T-helper 22 cell (primary cell): Measurements from ENCODE around the gene IQGAP2.
"Not testable (repeated sequence)": the region's sequence is repeated elsewhere in the genome, so short reads cannot be mapped to it uniquely, and the experiment has no call there.

ENCODE experiments used
- DNase-seq: peaks from one replicate; pipeline ENCODE4 v3.0.0-alpha.2; 2020; ENCODE audit warnings: low read depth

IQGAP2 gene

GRCh38 chr5:76571559-76571958 is 168.5 kb downstream of the IQGAP2 start:
- no peak for DNase-seq

- DNase-seq, result no peak
These were observed 173.4 kb downstream of the IQGAP2 start for GRCh38 chr5:76576450-76576849.

DNA sequence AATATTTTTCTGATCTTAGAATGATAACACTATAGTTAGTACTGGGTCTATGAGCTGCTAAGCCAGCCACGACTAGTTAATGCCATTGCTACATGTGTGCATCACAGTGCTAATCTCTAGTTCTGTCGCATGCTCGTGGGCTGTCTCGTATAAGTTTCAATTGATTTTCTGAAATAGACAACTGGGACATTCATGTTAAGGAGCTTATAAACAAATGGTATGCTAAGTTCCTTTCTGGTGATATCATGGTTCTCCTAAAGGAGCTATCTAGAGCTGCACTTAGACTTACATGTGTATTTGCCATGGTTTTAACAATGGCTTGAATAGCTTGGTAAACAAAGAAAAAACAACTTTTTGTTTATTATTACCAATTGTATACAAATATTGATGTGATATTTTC is 173.9 kb downstream of the IQGAP2 start:
- no peak for DNase-seq

DNA sequence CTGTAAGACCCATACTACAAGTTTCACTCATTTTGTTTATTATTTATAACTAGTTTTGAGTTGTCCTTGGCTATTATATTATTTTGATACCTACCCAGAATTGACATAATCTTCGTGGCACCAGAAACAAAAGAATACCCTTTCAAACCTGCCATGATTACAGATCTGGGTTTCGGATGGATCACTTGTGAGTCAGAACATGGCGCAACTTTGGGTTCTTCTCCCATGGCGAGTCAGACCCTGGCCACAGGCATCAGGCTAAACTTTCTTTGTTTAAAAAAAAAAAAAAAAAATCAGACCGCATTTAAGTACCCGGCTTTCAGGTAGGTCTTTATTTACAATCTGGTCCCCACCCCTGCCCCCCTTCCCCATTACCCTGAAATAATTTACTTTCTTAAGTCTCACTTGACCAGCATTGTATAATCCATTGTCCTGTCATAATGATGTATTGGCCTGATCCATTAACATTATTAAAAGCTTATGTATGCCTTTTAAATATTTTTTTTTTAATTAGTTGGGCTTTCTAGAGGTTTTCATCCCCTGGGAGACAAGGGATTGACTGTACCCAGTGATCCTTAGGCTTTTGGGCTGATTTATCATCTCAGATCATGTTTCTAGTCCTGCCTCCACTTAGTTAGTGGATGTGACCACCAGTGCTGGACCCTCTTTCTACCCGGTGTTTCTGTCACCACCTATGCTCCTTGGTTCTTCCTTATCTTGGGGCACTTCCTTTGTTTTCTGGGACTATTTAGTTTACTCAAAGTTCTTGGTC is 176.3 kb downstream of the IQGAP2 start:
- DNase-seq, result no peak

- DNase-seq, result no peak
These were observed 177.9 kb downstream of the IQGAP2 start for GRCh38 chr5:76580981-76581380.

- DNase-seq, result no peak
These were observed 179.4 kb downstream of the IQGAP2 start for GRCh38 chr5:76582230-76583162.

GRCh38 chr5:76583163-76584047 is 180.3 kb downstream of the IQGAP2 start:
- no peak for DNase-seq

- no peak for DNase-seq
These were observed 182.7 kb downstream of the IQGAP2 start for GRCh38 chr5:76585783-76586217.

DNA sequence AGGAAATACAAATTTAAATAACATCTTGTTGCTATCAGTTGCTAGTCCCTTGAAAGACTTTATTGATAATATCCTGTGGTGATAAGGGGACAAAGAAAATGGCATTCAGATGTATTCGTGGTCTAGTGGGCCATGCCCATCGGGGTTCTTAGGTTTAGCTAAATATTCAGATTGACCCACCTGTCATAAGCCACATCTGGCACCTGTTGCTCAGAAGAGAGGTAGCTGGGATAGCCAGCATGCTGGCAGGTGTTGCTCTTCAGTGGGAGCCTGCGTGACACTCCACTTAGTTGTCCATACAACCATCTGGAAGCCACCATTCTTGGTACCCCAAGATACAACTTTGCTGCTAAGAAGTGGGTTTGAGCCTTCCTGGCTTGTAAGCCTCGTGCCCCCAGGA is 183.4 kb downstream of the IQGAP2 start:
- no peak for DNase-seq

- DNase-seq, result no peak
These were observed 186.9 kb downstream of the IQGAP2 start for GRCh38 chr5:76590027-76590426.

DNA sequence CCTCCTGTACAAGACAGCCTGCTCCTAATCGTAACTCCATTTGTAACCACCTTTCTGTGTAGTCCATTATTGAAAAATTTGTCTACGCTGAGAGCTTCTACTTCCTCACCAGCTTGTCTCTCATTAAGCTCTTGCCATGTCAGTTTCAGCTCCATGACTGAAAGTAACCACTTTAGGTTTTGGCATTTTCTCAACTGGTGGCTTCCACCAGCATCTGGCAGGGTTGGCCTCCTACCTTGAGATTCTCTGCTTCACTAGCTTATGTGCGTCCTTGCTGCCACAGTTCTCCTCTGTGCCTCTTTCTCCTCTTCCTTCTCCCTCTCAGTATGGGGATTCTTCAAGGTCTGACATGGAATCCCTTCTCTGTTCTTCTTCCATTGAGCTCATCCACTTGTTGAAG is 188.3 kb downstream of the IQGAP2 start:
- no peak for DNase-seq

GRCh38 chr5:76592692-76593091 is 189.6 kb downstream of the IQGAP2 start:
- no peak for DNase-seq

DNA sequence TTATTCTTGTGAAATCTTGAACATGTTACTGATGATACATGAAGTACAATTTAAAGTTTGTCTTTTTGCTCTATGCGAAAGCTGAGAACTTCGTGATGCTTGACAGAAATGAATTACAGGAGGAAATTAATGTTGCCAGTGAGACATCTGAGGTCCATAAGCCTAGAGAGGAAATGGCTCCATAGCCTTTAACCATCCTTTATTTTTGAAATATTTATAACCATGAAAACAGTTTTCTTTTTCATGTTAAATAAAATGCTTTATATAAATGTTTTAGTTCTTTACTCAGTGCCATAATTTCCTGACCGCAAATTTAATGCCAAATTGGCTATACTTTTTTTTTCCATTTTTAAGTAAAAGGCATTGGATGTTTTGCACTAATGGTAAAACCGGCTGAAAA is 191.0 kb downstream of the IQGAP2 start:
- no peak for DNase-seq

- no peak for DNase-seq
These were observed 192.8 kb downstream of the IQGAP2 start for GRCh38 chr5:76595755-76596481.

- DNase-seq, result no peak
These were observed 195.4 kb downstream of the IQGAP2 start for GRCh38 chr5:76598531-76598930.

DNA sequence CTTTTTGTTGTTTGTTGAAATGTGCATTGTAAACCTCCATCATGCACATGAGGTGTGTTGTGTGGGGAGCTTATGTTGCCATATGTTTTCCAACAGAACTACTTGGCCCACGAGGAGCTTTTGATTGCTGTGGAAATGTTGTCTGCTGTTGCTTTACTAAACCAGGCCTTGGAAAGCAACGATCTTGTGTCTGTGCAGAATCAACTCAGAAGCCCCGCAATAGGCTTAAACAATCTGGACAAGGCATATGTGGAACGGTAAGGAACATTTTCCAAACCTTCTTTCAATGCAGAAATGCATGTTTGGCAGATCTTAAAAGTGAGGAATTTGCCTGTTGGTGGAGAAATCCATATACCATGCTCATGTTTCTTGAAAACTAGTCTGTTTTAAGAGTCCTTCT is 197.6 kb downstream of the IQGAP2 start:
- DNase-seq, result no peak

DNA sequence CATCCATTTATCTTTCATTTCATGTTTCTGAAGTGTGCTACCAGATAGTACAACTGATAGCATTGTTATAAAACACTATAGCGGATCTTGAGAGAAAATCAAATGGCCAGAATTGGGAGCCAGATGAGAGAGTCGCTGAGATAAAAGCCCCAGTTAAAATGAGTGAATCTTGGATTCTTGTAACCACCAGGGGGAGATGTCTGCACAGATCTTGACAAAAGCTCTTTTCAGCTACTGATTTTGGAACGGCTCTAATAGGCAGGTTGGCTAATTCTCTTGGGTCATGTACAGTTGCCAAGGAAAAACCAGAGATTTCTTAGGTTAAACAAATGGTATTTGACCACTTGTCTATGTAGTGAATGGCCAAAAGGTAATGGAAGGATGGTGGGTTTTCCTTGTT is 198.4 kb downstream of the IQGAP2 start:
- DNase-seq, result no peak

GRCh38 chr5:76602094-76602726 is 199.1 kb downstream of the IQGAP2 start:
- no peak for DNase-seq

DNA sequence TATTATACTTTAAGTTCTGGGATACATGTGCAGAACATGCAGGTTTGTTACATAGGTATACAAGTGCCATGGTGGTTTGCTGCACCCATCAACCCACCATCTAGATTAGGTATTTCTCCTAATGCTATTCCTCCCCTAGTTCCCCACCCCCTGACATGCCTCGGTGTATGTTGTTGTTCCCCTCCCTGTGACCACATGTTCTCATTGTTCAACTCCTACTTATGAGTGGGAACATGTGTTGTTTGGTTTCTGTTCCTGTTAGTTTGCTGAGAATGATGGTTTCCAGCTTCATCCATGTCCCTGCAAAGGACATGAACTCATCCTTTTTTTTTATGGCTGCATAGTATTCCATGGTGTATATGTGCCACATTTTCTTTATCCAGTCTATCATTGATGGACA is 200.9 kb downstream of the IQGAP2 start:
- DNase-seq, result not testable (repeated sequence)

DNA sequence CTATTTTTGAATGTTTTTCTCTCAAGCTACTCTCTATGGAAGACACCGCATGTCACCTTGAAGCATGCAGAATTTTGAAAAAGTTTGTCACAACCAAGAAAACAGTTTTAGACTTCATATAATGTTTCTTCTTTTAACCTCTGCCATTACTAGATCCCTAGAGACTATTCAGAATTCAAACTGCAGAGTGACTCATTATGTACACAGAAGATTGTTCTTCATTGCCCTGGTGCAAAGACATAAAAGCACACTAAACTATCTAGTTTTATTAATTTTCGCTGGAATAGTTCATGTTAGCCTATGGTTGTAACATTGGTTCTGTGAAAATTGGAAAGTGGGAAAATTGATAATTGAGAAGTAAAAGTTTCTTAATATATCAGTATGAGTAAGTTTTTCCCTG is 201.8 kb downstream of the IQGAP2 start:
- DNase-seq, result no peak

GRCh38 chr5:76606701-76607100 is 203.6 kb downstream of the IQGAP2 start:
- DNase-seq, result no peak
